Femur (tissue), 1 donor: Measurements from ENCODE around the gene REELD1.

Experiments used
- DNase-seq: peaks from one replicate; pipeline ENCODE4 v3.0.0-alpha.2; 2017

Gene REELD1

GRCh38 chr4:146214238-146214637 lies at the start of gene REELD1:
Gene REELD1, plus strand, starts transcription at chr4:146214538. Its CDS starts 2,415 bp downstream, at chr4:146216953.
- no peak for DNase-seq

GRCh38 chr4:146165221-146165620 lies 49.1 kb upstream of the REELD1 start:
- no peak for DNase-seq

DNA sequence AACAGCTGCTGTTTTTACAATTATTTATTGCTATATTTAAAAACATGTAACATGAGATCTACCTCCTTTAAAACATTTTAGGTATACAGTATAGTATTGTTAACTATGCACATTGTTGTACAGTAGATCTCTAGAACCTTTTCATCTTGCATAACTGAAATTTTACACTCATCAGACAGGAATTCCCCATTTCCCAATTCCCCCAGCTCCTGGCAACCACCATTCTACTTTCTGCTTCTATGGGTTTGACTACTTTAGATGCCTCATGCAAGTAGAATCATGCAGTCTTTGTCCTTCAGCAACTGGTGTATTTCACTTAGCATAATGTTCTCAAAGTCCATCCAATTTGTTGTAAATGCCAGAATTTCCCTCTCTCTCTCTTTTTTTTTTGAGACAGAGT lies 48.5 kb upstream of the REELD1 start:
- no peak for DNase-seq

DNA sequence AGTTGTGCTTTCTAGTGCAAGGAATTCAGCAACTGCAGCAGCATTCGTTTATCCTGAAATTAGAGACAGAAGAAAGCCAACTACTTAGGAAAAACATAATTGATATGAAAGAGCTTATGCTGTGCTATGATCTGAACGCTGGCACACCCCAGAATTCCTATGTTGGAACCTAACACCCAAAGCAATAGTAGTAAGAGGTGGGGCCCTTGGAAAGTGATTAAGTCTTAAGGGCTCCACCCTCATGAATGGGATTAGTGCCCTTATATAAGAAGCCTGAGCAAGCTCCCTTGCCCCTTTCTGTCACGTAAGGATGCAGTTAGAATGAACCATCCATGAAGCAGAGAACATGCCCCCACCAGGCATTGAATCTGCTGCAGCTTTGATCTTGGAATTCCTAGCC lies 44.2 kb upstream of the REELD1 start:
- no peak for DNase-seq

DNA sequence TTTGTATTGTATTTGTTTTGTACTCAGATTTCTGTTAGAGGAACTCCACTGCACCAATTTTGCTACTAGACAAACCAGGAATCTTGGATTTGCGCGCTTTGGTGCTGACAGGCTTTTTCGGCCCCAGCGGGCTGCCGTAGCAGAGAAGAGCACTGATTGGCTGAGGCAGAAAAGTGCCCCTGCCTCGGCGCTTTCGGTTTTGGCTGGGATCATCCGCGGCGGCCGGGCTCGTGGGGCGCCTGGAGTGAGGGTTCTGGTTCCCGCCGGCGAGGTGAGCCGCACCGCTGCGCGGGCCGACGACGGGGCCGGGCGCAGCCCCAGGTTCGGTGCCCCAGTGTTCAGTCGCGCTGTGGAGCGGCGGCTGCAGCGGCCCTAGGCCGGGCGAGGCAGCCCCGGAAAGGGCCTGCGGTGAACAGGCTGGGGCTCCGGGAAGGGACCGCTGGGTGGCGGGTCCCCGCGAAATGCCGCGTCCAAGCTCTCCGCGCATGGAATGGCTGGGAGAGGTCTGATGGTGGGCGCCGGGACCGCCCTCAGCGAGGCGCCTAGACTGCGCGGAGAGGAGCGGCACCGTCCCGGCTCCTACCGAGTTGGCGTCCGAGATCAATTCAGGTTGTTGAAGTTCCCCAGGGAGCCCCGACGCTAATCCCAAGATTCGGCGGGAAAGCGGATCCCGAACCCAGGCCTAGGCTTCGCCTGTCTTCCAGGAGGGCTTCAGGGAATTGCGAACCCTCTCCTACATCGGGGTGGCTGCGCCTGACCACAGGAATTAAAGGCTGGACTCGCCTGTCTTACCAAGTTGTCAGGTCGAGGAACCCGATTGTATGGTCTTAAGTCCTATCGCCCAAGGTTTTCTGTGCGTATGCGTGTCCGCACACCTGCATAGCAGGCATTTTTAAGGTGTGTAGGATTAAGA lies 38.5 kb upstream of the REELD1 start, which contains the start of gene LSM6:
TSS of gene LSM6 (plus strand) at position 178 of the 913 bp plus-strand sequence. CDS start 7,204 bp downstream, outside the sequence.
- DNase-seq = peak; percentile 92

DNA sequence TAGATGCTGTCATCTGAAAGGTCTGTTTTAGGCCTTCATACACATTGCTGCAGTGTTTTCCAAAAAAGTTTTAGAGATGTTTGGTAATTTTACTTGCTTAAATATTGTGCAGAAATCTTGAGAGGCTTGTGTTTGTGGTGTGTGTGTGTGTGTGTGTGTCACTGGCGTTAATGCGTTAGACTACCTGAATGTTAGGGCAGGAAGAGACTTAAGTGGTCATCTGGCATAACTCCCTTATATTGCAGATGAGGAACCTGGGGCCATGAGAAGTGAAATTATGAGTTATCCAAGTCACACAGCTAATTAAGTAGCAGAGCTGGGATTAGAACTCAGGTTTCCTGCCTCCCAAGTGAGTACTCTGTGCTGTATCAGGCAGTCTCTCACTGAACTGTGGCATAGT lies 37.4 kb upstream of the REELD1 start:
- no peak for DNase-seq

GRCh38 chr4:146178126-146178525 lies 36.2 kb upstream of the REELD1 start:
- no peak for DNase-seq

DNA sequence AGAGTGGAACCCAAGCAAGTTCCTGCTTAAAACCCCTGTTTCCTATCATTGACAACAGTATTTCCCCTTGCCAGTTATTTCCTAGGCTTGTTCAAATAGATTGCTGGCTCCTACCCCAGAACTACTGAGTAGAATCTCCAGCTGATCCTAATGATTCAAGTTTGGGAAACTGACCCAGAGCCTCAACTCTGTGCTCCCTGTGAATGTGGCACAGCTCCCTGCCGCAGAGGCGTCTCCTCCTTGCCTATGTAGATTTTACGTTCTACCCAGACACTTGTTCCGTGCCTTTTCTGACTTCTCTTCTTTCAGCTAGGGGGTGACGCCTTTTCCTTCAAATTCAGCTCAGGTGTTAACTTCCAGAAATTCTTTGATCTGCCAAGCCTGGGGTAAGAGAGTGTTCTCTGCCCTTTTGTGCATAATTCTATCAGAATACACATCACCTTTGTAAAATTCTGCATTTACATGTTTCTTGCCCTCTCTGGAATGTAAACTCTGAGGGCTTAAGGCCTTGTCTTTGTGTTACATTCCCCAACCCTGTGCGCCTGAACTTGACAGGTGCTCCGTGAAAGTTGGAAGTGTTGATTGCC lies 34.5 kb upstream of the REELD1 start:
- DNase-seq = no peak

GRCh38 chr4:146182443-146182842 lies 31.9 kb upstream of the REELD1 start:
- no peak for DNase-seq

DNA sequence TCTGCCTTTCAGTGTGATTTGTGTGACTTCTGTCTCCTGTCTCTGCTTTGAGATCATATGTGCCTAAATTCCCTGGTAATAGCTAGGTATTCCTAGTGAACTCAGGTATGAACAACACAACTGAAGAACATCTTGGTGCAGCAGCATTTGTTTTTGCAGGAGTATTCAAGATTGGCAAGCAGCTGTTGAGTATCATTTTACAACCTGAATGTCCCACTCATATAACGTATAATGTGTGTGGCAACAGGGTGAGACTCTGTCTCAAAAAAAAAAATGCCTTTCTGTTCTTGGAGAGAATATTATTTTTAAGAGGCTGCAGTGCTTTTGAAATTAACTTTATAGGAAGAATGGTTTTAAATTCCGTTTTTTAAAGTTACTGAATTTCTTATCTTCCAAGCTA lies 31.1 kb upstream of the REELD1 start:
- DNase-seq = no peak

GRCh38 chr4:146186041-146186440 lies 28.3 kb upstream of the REELD1 start:
- DNase-seq = no peak

- no peak for DNase-seq
These were observed 27.7 kb upstream of the REELD1 start for GRCh38 chr4:146186596-146186995.

DNA sequence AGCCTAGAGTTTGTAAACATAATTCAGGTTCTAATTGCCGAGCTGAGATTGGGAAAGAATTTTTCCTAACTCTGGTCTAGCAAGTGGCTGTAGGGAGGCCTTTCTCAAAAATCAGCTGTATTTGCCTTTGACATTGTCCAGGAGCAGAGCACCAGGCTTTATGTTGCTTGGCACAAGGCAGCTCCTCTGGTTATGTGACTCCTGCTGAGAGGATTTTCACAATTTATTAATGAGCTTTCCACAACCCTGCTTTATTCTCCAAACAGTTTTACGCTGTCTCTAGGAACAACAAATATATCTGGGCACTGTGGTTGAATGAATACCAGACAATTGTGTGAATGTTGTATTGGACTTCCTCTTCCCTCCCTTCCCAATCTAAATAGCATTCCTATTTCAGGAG lies 23.9 kb upstream of the REELD1 start:
- no peak for DNase-seq

DNA sequence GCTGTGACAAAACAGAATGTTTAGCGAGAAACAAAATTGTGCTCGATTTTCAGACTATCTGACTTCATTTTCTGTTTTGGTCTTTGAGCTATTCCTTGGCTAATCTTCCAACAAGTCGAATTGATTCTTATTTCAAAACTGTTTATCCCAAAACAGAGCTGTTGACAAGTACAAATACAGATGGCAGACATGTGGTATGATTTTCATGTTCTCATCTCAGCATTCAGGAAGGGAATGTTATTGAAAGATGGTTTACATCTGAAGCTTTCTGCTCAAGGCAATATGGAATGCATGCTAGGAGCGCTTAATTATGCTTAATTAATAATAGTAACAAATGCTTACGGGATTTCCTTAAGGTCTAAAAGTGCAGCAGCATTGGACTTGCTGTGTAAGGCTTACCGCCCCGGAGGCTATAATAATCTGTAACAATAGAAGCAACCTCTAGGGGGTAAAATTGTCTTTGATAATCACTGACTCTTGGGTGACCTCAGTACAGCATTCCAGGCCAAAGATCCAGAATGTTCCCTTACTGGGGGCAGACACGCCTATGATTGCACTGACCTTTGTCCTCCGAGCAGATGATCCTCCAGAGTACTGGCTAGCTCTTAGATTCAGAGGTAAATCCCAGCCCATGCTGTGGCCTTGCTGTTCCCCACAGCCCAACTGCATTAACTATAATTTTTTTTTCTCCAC lies 22.4 kb upstream of the REELD1 start:
- DNase-seq = no peak

- no peak for DNase-seq
These were observed 20.7 kb upstream of the REELD1 start for GRCh38 chr4:146193628-146194027.

DNA sequence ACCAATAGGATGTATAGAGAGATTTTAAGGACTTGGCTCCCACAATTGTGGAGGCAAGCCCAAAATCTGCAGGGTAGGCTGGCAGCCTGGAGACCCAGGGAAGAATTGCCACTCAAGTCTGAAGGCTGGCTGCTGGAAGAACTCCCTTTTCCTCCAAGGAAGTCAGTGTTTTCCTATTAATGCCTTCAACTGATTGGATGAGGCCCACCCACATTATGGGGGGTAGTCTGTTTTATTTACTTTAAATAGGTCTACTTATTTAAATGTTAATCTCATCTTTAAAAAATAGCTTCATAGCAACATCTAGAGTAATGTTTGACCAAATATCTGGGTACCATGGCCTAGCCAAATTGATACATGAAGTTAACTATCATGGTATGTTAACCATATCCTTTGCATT lies 20.1 kb upstream of the REELD1 start:
- no peak for DNase-seq

DNA sequence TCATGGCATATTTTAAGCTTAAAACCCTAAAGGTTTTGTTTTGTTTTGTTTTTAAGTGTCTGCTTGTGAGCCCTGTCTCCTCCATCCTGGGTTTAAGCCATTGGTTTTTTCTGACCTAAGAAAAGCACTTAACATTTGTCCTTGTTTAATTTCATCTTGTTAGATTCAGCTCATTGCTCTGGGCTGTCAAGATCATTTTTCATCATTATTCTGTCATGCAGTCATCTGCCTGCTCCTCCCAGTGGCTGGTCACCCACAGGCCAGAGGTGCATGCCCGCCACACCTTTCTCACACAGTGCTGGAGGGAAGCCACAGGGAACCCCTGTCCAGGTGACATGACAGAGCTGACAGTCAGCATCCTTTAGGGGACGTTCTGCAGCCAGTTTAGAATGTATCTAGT lies 11.7 kb upstream of the REELD1 start:
- no peak for DNase-seq

DNA sequence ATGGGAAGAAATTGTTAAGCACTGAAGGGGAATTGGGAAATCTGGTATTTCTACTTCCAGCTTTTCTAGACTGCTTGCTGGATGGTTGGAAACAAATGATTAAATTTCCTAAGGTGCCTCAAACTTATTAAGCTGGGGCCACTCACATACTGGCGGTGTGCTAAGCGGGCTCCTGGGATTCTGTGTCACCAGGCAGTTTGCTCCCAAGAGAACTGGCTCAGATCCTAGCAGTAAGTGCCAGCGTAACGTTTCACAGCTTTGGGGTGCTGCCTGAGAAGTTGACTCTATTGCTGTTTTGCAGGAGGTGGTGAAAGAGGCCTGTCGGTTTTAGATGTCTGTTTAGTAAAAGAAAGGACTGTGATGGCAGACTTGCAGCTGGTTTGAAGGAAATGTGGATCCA lies 6.9 kb upstream of the REELD1 start:
- no peak for DNase-seq

DNA sequence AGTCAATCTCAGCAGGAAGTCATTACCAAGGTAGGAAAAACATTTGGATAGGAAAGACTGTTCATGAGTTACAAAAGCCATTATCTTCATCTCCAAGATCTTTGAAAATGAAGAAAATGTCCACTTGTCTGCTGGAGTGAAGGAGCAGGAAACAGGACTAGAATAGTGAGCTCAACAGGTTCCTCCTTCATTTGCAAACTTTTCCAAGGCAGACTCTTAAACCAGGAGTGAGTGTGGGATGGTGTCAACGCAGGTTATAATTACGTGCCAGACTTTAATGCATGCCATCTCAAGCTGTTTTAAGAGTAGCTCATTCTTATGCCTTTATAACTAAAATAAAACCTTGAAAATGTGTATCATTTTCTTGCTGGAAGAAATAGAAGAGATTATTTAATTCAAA lies 3.4 kb upstream of the REELD1 start:
- no peak for DNase-seq

DNA sequence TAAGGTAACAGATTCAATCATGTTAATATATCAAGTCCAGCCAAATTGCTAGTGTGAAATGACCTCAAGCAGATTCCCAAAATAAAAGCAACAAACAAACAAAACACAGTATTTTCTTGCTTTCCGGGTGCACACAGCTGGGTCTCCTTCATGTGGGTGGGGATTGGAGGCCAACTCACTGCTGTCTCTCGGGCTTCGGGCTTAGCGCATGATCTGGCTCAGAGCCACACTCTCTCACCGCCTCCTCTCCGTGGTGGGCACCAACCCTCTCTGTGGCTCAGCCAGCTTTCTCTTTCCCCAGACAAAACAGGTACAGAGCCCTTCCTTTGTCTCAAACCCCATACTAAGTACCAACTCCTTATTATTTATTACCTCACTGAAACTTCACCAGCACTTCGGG lies 2.9 kb upstream of the REELD1 start:
- DNase-seq = no peak

- DNase-seq = no peak
These were observed 1.6 kb upstream of the REELD1 start for GRCh38 chr4:146212781-146213180.

DNA sequence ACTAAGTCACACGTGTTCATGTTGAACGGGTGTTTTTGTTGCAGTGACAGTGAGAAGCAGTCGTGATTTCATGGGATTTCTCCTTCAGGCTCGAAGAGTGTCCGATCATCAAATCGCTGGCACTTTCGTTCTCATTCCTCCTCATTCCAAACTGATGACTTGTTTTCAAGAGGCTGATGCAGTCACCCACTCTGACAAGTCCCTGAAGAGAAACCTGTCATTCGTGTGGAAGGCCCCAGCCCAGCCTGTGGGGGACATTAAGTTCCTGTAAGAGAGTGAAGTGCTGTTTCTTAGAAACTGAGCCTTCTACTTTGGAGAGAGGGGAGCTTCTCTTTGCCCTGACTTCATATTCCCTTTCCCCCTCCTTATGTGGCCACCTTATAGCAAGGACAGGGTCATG lies 8.0 kb downstream of the REELD1 start:
- no peak for DNase-seq

DNA sequence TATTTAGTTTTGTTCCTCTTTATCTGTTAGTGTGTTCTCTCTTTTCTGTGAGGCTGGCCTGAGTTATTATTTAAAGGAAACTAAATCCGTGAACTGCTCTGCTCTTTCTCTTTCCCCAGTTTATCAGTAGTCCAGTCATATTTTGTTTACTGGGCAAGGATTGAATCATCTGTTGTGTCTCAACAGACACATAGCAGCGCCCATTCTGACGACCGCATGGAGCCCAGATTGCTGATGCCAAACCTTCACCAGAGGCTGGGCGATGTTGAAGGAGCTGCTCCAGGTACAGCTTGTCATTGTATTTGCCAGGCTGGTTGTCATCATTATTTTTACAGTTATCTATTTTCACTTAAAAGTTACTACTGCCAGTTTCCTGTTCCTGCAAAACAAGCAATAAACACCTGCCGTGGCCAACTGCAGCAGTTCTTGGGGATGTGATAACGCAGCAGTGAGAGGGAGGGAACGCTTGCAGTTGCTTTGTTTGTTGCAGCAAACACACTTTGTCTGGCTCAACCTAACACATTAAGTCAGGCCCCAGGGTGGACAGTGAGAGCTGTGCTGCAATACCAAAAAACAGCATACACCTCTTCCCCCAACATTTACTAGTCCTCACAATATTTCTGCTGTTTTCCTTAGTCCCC lies 10.1 kb downstream of the REELD1 start:
- no peak for DNase-seq
